Astrocyte of the hippocampus (primary cell): ENCODE data around the gene HPCAL1.

Experiments
- DNase-seq: peaks from one replicate; pipeline ENCODE4 v3.0.0; 2011; ENCODE audit warnings: low read depth, low spot score

Gene HPCAL1

GRCh38 chr2:10336283-10336682 lies 33.6 kb downstream of the HPCAL1 start:
- no peak for DNase-seq

- no peak for DNase-seq
Measured at GRCh38 chr2:10337449-10338269, 35.0 kb downstream of the HPCAL1 start.

- DNase-seq, result no peak
Measured at GRCh38 chr2:10338270-10339188, 35.8 kb downstream of the HPCAL1 start.

GRCh38 chr2:10339647-10340592 lies 37.2 kb downstream of the HPCAL1 start:
- DNase-seq, result no peak

- no peak for DNase-seq
Measured at GRCh38 chr2:10340593-10340975, 37.9 kb downstream of the HPCAL1 start.

GRCh38 chr2:10341193-10341592 lies 38.5 kb downstream of the HPCAL1 start:
- DNase-seq, result no peak

- no peak for DNase-seq
Measured at GRCh38 chr2:10342245-10342951, 39.7 kb downstream of the HPCAL1 start.

GRCh38 chr2:10343191-10343590 lies 40.5 kb downstream of the HPCAL1 start:
- no peak for DNase-seq

GRCh38 chr2:10343658-10344057 lies 41.0 kb downstream of the HPCAL1 start:
- DNase-seq, result no peak

- DNase-seq, result no peak
Measured at GRCh38 chr2:10344105-10345066, 41.7 kb downstream of the HPCAL1 start.

- no peak for DNase-seq
Measured at GRCh38 chr2:10345126-10345525, 42.4 kb downstream of the HPCAL1 start.

- no peak for DNase-seq
Measured at GRCh38 chr2:10345813-10346212, 43.1 kb downstream of the HPCAL1 start.

- DNase-seq, result no peak
Measured at GRCh38 chr2:10346929-10347561, 44.3 kb downstream of the HPCAL1 start.

- no peak for DNase-seq
Measured at GRCh38 chr2:10347562-10347948, 44.9 kb downstream of the HPCAL1 start.

- DNase-seq, result no peak
Measured at GRCh38 chr2:10348891-10349290, 46.2 kb downstream of the HPCAL1 start.

- no peak for DNase-seq
Measured at GRCh38 chr2:10350761-10351160, 48.1 kb downstream of the HPCAL1 start.

GRCh38 chr2:10352361-10352760 lies 49.7 kb downstream of the HPCAL1 start:
- DNase-seq, result no peak

- no peak for DNase-seq
Measured at GRCh38 chr2:10352972-10353371, 50.3 kb downstream of the HPCAL1 start.

- DNase-seq, result no peak
Measured at GRCh38 chr2:10353931-10354330, 51.2 kb downstream of the HPCAL1 start.
